TTC549 (cell line): ENCODE results near the gene PPM1B.
"Not testable (repeated sequence)": the region's sequence is repeated elsewhere in the genome, so short reads cannot be mapped to it uniquely, and the experiment has no call there.

ENCODE experiments used
- FAIRE-seq: peaks from 2 replicates; lab custom pipeline; 2012; peaks lifted over from hg19 to GRCh38; lab: Jason Lieb, UNC

Gene PPM1B

GRCh38 chr2:44254023-44254422 lies 85.3 kb downstream of the PPM1B start:
- FAIRE-seq = no peak

- FAIRE-seq = not testable (repeated sequence)
Observed at GRCh38 chr2:44255704-44256103, 87.0 kb downstream of the PPM1B start.

GRCh38 chr2:44257802-44258201 lies 89.1 kb downstream of the PPM1B start:
- FAIRE-seq = not testable (repeated sequence)

GRCh38 chr2:44267269-44267795 lies 98.7 kb downstream of the PPM1B start:
- FAIRE-seq = no peak

- FAIRE-seq = peak; percentile 71
Observed at GRCh38 chr2:44267796-44268648, 99.3 kb downstream of the PPM1B start.

GRCh38 chr2:44269831-44270230 lies 101.2 kb downstream of the PPM1B start:
- FAIRE-seq = no peak

- FAIRE-seq = no peak
Observed at GRCh38 chr2:44271296-44271695, 102.6 kb downstream of the PPM1B start.

GRCh38 chr2:44273076-44273475 lies 104.4 kb downstream of the PPM1B start:
- no peak for FAIRE-seq

- FAIRE-seq = no peak
Observed at GRCh38 chr2:44273596-44273995, 104.9 kb downstream of the PPM1B start.

GRCh38 chr2:44275927-44276303 lies 107.2 kb downstream of the PPM1B start:
- peak; percentile 87 for FAIRE-seq

- peak; percentile 81 for FAIRE-seq
Observed at GRCh38 chr2:44277541-44277940, 108.9 kb downstream of the PPM1B start.

GRCh38 chr2:44280869-44281268 lies 112.2 kb downstream of the PPM1B start:
- no peak for FAIRE-seq
